Neural cell (in vitro differentiated cells): ENCODE data around the gene ERVV-1.

Experiments used
- EZH2 ChIP-seq: fragments of 200-600, 300-800 bp; shearing (Covaris generic), sonication (generic); IDR thresholded peaks from 2 replicates; pipeline ENCODE4 v1.6.1; 2014; ENCODE audit warnings: antibody characterized with exemption, low read length, borderline replicate concordance, mild to moderate bottlenecking; ENCODE audit not compliant: insufficient read depth, poor library complexity, severe bottlenecking
- POLR2AphosphoS5 ChIP-seq: IDR thresholded peaks from 2 replicates; pipeline ENCODE4 v1.6.1; 2012
- TAF1 ChIP-seq: IDR thresholded peaks from 2 replicates; pipeline ENCODE4 v1.6.1; 2012; ENCODE audit warnings: low read depth
- TF ChIP-seq, protein P1 (sequence below): IDR thresholded peaks from 2 replicates; pipeline ENCODE4 v1.6.1; 2012; ENCODE audit warnings: borderline replicate concordance
- TF ChIP-seq, protein P2 (sequence below): fragments of 450-650 bp; IDR thresholded peaks from 2 replicates; pipeline ENCODE4 v1.5.1; 2014; ENCODE audit warnings: antibody characterized with exemption, mild to moderate bottlenecking, moderate library complexity; ENCODE audit not compliant: poor library complexity, severe bottlenecking

- TF ChIP-seq, protein P1, sequence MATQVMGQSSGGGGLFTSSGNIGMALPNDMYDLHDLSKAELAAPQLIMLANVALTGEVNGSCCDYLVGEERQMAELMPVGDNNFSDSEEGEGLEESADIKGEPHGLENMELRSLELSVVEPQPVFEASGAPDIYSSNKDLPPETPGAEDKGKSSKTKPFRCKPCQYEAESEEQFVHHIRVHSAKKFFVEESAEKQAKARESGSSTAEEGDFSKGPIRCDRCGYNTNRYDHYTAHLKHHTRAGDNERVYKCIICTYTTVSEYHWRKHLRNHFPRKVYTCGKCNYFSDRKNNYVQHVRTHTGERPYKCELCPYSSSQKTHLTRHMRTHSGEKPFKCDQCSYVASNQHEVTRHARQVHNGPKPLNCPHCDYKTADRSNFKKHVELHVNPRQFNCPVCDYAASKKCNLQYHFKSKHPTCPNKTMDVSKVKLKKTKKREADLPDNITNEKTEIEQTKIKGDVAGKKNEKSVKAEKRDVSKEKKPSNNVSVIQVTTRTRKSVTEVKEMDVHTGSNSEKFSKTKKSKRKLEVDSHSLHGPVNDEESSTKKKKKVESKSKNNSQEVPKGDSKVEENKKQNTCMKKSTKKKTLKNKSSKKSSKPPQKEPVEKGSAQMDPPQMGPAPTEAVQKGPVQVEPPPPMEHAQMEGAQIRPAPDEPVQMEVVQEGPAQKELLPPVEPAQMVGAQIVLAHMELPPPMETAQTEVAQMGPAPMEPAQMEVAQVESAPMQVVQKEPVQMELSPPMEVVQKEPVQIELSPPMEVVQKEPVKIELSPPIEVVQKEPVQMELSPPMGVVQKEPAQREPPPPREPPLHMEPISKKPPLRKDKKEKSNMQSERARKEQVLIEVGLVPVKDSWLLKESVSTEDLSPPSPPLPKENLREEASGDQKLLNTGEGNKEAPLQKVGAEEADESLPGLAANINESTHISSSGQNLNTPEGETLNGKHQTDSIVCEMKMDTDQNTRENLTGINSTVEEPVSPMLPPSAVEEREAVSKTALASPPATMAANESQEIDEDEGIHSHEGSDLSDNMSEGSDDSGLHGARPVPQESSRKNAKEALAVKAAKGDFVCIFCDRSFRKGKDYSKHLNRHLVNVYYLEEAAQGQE, result no peak
- no peak for TF ChIP-seq EZH2
- TF ChIP-seq, protein P2, sequence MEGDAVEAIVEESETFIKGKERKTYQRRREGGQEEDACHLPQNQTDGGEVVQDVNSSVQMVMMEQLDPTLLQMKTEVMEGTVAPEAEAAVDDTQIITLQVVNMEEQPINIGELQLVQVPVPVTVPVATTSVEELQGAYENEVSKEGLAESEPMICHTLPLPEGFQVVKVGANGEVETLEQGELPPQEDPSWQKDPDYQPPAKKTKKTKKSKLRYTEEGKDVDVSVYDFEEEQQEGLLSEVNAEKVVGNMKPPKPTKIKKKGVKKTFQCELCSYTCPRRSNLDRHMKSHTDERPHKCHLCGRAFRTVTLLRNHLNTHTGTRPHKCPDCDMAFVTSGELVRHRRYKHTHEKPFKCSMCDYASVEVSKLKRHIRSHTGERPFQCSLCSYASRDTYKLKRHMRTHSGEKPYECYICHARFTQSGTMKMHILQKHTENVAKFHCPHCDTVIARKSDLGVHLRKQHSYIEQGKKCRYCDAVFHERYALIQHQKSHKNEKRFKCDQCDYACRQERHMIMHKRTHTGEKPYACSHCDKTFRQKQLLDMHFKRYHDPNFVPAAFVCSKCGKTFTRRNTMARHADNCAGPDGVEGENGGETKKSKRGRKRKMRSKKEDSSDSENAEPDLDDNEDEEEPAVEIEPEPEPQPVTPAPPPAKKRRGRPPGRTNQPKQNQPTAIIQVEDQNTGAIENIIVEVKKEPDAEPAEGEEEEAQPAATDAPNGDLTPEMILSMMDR, result no peak
- TF ChIP-seq POLR2AphosphoS5, result no peak
- TF ChIP-seq TAF1, result no peak
These were observed 23.7 kb downstream of the ERVV-1 start for GRCh38 chr19:53037101-53038097.
